B cell (primary cell): Measurements from ENCODE around the gene SLC49A3.

Experiments used
- EZH2 ChIP-seq: IDR thresholded peaks from 2 replicates; pipeline ENCODE4 v1.6.1; 2012; ENCODE audit warnings: borderline replicate concordance, low read depth, mild to moderate bottlenecking, moderate library complexity, low read length; ENCODE audit not compliant: insufficient read depth, poor library complexity, severe bottlenecking
- TF ChIP-seq, protein P1 (sequence below): fragments of 200-600 bp; IDR thresholded peaks from one replicate; pipeline ENCODE4 v1.8.0; 2022; ENCODE audit warnings: antibody characterized with exemption, mild to moderate bottlenecking

DNA sequence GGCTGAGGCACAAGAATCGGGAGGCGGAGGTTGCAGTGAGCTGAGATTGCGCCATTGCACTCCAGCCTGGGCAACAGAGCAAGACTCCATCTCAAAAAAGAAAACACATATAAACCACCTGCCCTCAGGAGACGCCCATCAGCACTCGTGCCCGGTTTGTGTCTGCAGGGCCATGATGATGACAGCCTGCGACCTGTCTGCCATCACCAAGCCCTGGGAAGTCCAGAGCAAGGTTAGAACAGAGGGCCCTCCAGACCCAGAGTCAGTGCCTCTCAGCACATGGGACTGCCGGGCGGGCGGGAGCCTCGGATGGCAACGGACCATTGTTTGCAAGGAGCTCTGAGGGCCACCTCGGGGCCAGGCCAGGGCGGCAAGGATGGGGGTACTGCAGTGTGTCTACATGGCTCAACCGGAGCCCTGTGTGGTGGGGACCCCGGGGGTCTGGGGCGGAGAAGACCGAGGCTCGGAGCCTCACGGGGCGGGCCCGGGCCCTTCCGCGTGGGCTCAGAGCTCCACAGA is 24.2 kb downstream of the SLC49A3 start:
- TF ChIP-seq, protein P1, sequence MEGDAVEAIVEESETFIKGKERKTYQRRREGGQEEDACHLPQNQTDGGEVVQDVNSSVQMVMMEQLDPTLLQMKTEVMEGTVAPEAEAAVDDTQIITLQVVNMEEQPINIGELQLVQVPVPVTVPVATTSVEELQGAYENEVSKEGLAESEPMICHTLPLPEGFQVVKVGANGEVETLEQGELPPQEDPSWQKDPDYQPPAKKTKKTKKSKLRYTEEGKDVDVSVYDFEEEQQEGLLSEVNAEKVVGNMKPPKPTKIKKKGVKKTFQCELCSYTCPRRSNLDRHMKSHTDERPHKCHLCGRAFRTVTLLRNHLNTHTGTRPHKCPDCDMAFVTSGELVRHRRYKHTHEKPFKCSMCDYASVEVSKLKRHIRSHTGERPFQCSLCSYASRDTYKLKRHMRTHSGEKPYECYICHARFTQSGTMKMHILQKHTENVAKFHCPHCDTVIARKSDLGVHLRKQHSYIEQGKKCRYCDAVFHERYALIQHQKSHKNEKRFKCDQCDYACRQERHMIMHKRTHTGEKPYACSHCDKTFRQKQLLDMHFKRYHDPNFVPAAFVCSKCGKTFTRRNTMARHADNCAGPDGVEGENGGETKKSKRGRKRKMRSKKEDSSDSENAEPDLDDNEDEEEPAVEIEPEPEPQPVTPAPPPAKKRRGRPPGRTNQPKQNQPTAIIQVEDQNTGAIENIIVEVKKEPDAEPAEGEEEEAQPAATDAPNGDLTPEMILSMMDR = no peak
- no peak for TF ChIP-seq EZH2
